ENCODE measurements around the gene CTSA.
"Not testable (repeated sequence)": the region's sequence is repeated elsewhere in the genome, so short reads cannot be mapped to it uniquely, and the experiment has no call there.

CTSA gene

DNA sequence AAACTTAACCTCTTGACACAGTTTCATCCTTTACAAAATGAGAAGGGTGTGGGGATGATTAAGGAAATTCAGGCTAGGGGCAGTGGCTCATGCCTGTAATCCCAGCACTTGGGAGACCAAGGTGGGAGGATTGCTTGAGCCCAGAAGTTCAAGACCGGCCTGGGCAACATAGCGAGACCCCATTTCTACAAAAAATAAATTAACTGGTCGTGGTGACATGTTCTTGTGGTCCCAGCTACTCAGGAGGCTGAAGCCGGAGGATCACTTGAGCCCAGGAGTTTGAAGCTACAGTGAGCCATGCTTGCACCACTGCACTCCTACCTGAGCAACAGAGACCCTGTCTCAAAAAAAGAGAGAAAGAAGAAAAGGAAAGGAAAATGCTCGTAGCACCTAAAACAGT is 24.7 kb upstream of the CTSA start:
- no peak for DNase-seq (ENCODE audit: low spot score)

DNA sequence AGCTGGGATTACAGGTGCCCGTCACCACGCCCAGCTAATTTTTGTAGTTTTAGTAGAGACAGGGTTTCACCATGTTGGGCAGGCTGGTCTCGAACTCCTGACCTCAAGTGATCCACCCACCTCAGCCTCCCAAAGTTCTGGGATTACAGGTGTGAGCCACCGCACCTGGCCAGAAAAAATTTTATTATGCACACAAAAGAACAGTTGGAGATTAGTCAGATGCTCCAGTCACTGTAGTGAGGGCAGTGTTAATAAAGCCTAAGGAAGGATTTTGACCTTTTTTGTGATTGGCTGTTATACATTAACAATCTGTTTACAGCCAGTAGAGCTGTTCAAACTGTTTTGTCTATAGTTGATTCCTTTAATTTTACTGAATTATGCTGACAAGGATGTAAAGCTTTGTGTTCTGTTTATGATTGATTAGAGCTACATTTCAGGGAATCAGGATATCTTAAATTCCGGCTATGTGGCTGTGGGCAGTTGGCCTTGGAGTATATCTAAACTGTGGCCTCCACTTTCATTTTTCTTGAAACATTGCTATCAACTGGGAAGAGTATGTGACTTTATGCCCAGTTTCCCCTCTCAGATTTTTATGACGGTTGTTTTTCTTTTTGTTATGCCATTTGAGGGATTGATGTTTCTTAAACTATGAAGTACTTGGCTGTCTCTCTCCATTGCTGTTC is 23.9 kb upstream of the CTSA start:
- DNase-seq (ENCODE audit: low spot score): no peak

DNA sequence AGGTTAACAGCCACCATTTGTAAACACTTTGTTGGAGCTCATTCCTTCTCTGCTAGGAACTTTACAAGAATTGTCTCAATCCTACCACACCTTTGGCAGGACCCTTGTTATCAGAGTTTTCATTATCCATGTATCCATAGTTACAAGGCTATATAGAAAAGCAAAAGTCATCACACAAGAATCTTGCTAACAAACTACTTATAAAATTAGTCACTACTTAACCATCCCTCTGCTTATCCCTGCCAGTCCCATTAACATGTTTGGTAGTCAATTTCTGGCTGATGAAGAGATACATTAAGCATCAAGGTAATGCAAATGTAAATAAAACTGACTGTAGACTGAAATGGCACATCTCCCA is 23.3 kb upstream of the CTSA start:
- peak; percentile 56 for DNase-seq (ENCODE audit: low spot score)

DNA sequence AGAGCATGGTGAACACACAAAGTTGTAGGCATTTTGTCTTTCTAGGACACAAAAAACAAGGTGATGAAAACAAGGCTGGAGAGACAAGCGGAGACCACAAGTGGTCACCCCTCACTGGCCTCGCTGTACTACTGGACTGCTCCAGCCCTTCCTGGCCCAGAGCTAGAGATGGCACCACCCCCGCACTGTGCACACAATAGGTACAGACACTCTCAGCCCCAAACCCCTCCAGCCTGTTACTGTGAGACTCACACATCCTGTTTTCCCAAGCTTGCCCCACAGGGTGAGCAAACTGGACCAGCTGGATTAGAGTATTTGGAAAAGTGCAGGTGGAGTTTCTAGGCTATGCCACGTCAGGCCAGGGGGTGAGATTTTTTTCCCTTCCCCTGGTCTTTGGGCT is 18.5 kb upstream of the CTSA start:
- DNase-seq (ENCODE audit: low spot score): no peak

DNA sequence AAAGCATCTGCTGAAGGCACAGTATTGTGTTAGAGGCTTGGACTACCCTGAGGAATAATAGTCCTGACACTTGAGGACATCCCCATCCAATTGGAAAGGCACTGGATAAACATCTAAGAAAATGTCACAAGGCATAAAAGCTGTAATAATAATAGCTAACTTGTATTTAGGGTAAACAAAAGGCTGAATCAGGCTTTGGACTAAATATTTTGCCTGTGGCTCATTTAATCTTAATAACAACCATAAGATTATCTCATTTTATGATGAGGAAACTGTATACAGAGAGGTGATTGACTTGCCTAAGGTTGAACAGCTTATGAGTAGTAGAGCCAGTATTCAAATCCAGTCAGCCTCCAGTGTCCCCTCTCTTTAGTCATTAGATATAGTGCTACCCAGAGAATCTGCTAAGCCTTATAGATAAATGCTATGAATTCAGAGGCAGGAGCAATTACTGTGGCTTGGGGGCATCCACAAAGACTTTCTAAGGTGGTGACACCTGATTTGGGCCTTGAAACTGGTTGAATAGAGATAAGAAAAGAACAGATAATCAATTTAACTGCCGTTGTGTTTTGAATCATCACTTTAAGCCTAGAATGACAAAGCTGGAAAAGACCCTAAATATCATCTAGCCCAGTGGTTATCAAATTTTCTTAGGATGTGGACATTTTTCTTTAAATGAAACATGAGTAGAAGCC is 17.6 kb upstream of the CTSA start:
- no peak for DNase-seq (ENCODE audit: low spot score)

DNA sequence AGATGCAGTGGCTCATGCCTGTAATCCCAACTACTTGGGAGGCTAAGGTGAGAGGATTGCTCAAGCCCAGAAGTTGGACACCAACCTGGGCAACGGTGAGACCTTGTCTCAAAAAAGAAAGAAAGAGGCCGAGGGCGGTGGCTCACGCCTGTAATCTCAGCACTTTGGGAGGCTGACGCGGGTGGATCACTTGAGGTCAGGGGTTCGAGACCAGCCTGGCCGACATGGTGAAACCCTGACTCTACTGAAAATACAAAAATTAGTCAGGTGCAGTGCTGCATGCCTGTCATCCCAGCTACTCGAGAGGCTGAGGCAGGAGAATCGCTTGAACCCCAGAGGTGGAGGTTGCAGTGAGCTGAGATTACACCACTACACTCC is 17.0 kb upstream of the CTSA start:
- not testable (repeated sequence) for DNase-seq (ENCODE audit: low spot score)

DNA sequence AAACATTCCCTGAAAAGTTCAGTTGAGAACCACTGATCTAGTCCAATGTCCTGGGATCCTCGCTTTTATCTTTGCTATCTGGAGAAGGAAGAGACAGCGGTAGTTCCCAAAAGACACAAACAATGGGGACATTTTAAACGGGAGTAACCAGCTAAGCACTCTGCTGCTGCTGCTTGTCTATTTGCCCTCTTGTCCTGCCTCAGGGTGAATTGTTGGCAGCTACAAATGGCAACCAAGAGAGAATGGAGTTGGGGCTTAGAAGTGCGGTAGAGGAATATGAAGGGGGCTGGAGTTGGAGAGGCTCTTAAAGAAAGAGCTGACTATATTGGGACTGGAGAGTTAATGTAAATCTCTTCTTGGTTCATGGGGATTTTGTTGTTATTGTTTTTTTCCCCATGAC is 16.6 kb upstream of the CTSA start:
- no peak for DNase-seq (ENCODE audit: low spot score)

DNA sequence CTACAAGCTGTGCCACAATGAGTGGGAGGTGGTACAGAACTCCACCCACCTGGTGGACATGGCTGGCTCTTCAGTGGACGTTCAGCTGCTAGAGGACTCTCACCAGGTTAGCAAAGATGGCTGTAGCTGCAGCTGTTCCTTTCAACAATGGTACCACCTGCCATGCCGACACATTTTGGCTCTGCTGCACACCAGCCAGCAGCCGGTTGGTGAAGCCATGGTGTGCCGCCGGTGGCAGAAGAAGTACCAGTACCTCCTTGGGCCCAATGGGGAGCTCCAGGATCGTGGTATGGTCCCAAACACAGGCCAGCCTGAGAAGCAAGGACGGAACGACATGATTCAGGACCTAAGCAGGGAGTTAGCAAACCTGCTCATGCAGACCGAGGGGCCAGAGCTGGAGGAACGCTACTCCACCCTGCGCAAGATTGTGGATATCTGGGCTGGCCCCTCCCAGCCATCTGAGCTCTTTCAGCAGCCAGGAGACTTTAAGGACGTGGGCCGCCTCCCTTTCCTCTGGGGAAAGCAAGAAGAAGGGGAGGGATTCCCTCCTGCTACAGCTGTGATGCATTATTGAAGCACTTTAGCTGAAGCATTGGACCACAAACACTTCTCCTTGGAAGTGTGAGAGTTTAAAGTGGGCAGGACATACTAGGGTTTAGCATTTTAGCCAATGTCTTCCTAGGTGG is 12.9 kb upstream of the CTSA start:
- DNase-seq (ENCODE audit: low spot score): no peak

DNA sequence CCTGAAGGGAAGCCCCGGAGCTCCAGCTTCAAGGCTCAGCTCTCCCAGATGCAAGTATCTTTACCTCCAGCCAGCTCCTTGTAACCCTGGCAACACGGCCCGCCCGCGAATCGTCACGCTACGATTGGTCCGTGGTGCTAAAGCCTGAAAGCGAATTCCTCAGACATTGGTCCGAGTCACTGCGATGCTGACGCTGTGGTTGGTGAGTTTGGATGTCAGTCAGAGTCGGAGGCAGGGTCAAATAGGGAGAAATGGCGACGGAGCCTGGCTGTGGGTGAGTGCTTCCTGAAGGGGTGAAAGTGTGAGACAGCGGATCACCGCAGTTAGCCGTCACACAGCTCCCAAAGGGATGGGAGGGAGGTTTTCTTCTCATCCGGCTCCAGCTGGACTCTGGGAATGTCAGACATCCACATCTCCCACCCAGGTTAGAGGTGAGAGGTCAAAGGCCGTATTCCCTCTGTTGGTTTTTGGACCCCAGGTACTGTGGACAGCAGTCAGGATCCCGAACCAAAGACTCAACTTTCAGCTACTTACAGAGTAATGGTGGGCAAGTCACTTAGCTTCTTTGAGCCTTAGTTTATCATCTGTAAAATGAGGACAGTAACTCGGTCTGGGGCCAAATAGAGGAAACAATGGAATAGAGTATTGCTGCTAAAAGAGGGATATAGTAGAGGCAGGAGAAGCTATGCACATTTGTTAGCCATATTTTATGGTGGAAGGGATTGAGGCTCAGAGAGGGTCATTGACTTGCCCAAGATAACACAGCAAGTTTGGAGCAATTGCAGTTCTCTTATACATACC is 9.9 kb upstream of the CTSA start, which contains the start of gene ZSWIM1:
TSS of gene ZSWIM1 (plus strand) at position 240 of the 801 bp plus-strand sequence. CDS start 1,366 bp downstream, outside the sequence.
- peak; percentile 99 for DNase-seq (ENCODE audit: low spot score)

DNA sequence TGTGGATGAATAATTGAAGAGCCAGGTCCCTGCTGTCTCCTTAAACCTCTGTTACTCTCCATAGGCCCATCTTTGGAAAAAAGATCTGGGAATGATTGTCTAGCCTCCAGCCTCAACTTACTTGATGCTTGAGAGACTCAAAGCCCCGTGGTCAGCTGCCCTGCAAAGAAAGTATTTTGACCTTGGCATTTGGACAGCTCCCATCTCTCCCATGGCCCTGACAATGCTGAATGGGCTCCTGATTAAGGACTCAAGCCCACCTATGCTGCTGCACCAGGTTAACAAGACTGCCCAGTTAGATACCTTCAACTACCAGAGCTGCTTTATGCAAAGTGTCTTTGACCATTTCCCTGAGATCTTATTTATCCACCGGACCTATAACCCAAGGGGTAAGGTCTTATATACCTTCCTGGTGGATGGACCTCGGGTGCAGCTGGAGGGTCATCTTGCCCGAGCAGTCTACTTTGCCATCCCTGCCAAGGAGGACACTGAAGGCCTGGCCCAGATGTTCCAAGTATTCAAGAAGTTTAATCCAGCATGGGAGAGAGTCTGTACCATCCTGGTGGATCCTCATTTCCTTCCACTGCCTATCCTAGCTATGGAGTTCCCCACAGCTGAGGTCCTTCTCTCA is 8.6 kb upstream of the CTSA start:
- no peak for DNase-seq (ENCODE audit: low spot score)

DNA sequence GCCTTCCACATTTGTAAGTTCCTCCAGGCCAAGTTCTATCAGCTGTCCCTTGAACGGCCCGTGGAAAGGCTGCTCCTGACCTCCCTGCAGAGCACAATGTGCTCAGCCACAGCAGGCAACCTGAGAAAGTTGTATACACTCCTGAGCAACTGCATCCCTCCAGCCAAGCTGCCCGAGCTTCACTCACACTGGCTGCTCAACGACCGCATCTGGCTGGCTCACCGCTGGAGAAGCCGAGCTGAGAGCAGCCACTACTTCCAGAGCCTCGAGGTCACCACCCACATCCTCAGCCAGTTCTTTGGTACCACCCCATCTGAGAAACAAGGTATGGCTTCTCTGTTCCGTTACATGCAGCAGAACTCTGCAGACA is 8.1 kb upstream of the CTSA start:
- no peak for DNase-seq (ENCODE audit: low spot score)

DNA sequence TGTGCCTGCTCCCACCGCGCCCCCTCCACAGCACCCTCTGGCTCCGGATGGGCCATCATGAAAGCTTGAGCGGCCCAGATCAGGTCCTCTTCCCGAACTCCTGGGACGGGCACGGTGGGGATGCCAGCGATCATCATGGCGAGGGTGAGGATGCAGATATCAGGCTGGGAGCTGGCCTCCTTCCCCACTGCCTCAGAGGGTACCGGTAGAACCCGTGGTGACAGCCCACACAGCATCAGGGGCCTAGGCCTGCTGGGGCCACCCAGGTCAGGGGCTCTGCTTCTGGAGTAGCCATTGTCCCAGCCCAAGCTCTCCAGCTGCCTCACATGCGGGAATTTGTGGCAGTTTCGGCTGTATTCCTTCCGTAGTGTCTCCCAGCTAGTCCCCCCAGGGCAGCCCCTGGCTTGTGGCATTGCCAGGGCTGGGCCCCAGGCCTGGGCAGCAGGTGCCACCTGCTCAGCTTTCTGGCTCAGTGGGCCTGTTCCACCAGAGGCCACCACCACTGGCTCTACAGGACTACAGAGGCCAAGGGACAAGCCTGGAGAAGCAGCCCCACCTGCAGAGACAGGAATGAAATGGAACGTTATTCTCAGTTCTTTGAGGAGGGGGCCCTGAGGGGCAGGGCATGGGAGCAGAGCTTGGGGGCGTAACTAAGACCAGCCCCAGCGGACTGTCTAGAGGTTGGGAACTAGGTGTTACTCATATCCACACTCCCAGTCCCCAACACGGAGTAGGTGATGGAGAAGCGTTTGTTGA is 4.4 kb upstream of the CTSA start:
- DNase-seq (ENCODE audit: low spot score): no peak

DNA sequence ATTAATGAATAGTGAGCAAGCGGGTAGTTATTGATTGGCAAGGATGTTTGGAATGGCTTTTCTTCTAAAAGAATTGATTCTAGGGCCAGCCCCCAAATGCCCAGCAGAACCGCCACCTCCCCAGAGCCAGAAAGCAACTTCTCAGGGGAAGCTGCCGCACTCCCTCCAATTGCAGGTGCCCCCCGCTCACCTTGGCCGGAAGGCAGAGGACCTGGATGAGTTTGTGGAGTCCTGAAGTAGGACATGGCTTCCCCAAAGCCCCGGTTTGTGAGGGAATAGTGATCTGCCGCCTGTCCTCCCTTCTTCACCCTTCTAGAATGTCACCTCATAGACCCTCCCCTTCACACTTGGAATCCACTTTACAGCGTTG is 3.8 kb upstream of the CTSA start, which contains the start of gene SPATA25:
TSS of gene SPATA25 (minus strand) at position 277 of the 370 bp plus-strand sequence. CDS start at position 245, 32 bp downstream.
- DNase-seq (ENCODE audit: low spot score): no peak

DNA sequence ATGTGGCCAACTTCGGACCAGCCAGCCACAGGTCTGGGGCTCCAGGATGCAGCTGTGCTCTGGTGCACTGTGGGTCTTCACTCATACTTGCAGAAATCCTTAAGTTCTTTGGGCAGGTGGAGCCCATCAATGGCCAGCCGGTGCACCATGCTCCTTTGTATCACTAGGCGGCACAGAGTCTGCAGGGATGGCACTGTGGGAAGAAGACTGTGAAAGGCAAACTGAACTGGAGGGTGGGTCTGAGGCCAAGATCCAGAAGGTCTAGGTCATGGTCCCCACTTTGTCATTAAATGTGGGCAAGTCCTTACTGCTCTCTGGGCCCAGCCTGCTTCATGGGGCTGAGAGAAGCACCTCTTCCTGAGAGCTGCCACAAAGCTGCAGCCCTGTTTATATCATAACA is 2.5 kb upstream of the CTSA start:
- DNase-seq (ENCODE audit: low spot score): no peak

DNA sequence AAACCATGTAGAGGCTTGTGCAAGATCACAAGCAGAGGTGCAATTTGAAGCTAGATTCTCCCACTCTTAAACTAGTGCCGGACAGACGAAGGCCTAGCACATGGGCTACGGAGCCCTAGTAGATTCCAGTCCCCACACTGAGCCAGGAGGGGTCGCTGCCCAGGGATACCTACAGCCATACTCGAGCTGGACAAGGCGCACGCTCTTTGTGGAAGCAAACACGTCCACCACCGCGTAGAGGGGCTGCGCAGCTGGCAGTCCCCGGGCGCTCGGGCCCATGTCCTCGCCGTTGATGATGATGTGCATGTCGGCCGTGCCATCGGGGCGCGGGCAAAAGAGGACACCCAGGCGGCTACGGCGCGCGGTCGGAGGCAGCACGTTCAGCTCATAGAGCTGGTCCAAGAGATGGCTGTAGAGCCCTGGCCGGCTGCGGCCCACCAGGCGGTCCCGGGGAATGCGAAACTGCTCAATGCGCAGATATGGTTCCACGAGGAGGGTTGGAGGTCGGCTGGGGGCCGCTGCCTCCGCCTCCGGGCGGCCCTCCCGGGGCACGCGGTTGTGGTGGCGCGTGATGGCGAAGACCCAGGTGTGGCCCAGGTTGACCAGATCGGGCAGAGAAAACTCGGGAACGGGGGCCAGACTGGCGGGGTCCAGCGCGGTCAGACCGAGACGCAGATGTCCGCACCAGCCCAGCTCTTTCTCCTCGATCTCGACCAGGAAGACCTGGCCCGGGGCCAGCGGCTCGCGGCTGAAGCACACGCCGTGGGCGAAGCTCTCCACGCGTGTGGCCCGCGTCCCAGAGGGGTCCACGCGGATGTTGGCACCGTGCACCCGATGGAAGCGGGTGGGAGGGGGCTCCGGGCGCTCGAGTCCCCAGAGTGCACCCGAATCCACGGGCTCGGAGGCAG is 804 bp upstream of the CTSA start:
- no peak for DNase-seq (ENCODE audit: low spot score)

DNA sequence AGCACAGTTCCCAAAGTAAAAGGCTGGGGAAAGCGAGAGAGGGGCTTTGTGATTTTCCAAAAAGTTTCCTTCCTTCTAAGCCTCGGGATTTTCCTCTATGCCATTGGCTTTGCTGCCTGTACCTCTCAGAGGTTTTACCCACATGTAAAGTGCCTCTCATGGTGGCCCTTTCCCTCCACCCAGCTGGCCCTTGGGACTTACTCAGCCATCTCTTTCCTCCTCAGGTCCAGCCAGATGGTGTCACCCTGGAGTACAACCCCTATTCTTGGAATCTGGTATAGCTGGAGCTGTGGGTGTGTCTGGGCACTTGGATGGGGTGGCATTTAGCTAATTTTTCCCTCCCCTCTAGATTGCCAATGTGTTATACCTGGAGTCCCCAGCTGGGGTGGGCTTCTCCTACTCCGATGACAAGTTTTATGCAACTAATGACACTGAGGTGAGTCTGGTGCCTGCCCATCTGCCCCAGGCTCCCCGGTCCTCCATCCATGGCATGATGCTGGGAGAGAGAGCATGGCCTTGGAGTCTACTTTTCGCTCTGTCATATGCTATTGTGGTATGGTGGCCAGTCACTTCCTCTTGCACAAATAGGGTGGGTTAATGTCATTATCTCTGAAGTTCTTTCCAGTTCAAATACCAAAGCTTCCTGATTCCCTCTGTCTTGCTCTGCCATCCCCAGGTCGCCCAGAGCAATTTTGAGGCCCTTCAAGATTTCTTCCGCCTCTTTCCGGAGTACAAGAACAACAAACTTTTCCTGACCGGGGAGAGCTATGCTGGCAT is 1.1 kb downstream of the CTSA start:
- DNase-seq (ENCODE audit: low spot score): peak; percentile 75

DNA sequence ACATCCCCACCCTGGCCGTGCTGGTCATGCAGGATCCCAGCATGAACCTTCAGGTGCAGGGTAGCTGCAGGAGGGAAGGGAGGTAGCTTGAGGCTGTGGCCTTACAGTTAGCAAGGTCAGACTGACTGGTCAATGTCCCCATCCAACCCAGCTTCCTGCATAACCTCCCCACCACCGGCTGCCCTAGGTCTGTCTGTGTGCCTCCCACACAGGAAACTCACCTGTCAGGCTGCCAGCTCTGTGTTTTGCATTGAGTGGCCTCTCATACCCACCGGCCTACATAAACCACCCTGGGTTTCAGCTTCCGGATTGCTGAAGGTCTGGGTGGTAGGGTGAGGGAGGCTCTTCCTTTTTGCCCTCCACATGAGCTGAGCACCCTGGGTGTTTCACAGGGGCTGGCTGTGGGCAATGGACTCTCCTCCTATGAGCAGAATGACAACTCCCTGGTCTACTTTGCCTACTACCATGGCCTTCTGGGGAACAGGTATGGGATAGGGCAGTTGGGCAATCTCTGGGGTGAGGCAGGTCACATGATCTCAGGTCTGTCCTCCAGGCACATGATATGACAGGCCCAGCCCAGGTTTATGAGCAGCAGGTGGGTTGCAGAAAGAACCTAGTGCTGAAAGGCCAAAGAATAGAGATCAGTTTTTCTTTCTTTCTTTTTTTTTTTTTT is 1.8 kb downstream of the CTSA start:
- no peak for DNase-seq (ENCODE audit: low spot score)

DNA sequence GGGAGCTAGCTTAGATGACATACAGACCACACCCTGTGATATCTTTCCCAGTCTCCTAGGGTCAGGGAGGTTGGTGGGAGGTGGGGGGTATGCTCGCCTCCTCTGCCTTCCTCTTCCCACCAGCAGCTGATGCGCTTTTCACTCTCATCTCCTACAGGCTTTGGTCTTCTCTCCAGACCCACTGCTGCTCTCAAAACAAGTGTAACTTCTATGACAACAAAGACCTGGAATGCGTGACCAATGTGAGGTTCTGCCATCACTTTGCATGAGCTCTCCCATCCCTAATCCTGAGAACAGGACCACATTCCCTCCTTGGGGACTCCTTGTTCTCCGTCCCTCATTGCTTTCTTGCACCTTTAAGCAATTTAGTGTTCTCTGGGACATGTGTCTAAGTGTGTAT is 2.7 kb downstream of the CTSA start:
- DNase-seq (ENCODE audit: low spot score): no peak

DNA sequence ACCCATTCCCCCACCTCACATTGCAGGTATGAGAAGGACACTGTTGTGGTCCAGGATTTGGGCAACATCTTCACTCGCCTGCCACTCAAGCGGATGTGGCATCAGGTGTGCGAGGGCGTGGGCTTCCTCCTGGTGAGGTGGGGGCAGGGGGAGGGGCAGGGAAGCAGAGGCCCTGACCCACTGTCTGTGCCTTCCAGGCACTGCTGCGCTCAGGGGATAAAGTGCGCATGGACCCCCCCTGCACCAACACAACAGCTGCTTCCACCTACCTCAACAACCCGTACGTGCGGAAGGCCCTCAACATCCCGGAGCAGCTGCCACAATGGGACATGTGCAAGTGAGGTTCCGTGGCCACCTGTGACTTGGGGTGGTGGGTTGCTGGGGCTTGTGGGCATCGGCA is 3.7 kb downstream of the CTSA start:
- DNase-seq (ENCODE audit: low spot score): no peak
